Stomach (tissue), 4 donors: ENCODE data around the gene CTSL.

ENCODE experiments used
- CTCF ChIP-seq, 7 experiments: fragments of 450-650 bp in 4 of 7; fragments of 200-600 bp in 3 of 7; sonication (generic) in 3 of 7; IDR thresholded peaks; one replicate each; pipeline ENCODE4 v1.5.1; 2016 to 2019; ENCODE audit warnings: antibody characterized with exemption in 7 of 7, control low read depth in 2 of 7, mild to moderate bottlenecking in 1 of 7
- EP300 ChIP-seq: sonication (generic); formaldehyde crosslinking; IDR thresholded peaks from one replicate; pipeline ENCODE4 v1.6.1; 2017; ENCODE audit warnings: antibody characterized with exemption
- POLR2A ChIP-seq, 4 donors: fragments of 450-650 bp; IDR thresholded peaks; one replicate each; pipeline ENCODE4 v1.6.1; 2016; ENCODE audit warnings: antibody characterized with exemption in 4 of 4, control low read depth in 2 of 4, mild to moderate bottlenecking in 1 of 4, moderate library complexity in 1 of 4
- POLR2AphosphoS5 ChIP-seq, 3 donors: sonication (generic); formaldehyde crosslinking; IDR thresholded peaks; one replicate each; pipeline ENCODE4 v1.6.1; 2016; ENCODE audit warnings: antibody characterized with exemption in 3 of 3

- no peak for TF ChIP-seq CTCF (IDR thresholded peaks at IDR 0.05)
- no peak for TF ChIP-seq POLR2A (IDR thresholded peaks at IDR 0.05)
- TF ChIP-seq POLR2AphosphoS5 (IDR thresholded peaks at IDR 0.05), result peak; percentile 39 to 79 (median 69)
- TF ChIP-seq EP300, result no peak
Observed at GRCh38 chr9:87714819-87715218, 11.1 kb upstream of the CTSL start.
